SK-N-DZ (cell line): ENCODE data around the gene FOXL3.
"Not testable (repeated sequence)": the region's sequence is repeated elsewhere in the genome, so short reads cannot be mapped to it uniquely, and the experiment has no call there.

Experiments used
- DNase-seq: peaks from one replicate; pipeline ENCODE4 v3.0.0-alpha.2; 2015; ENCODE audit warnings: low spot score

The FOXL3 gene

GRCh38 chr7:320297-320696 is 30.3 kb downstream of the FOXL3 start:
- DNase-seq, result no peak

GRCh38 chr7:322111-322671 is 32.2 kb downstream of the FOXL3 start:
- peak; percentile 45 for DNase-seq

GRCh38 chr7:322708-323111 is 32.7 kb downstream of the FOXL3 start:
- DNase-seq, result no peak

DNA sequence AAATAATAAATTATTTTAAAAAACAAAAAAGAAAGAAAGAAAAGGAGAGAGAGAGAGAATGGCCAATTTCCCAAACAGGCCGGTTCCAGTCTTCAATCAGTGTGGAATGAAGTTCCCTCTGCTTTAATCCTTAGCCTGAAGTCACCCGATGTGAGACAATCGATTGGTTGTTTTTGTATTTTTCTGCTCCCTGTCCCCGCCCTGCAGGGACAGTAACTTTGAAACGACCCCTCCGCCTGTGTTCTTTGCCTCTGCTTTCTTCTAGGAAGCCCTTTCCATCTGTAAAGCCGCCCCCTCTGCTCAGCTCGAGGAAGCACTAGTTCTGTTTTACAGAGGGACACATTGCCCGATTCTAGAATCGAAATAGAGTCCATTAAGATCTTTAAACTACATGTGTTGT is 33.4 kb downstream of the FOXL3 start:
- DNase-seq, result no peak

DNA sequence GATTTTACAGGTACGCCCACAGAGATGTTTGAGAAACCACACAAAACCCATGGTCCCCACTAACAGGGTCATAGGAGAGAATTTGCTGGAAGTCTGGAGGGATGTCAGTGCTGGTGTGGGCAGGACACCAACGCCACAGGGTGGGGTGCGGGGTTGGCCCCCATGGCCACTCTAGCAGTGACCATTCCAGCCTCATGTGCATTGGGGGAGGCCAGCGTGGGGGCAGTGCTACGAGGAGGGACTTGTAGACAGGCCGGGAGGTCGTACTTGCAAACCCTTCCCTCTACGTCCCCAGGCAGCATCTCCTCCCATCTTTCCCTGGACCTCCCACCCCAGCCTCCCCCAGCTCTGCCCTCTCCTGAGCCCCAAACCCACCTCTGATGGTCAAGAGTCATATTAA is 34.0 kb downstream of the FOXL3 start:
- no peak for DNase-seq

GRCh38 chr7:325051-325798 is 35.3 kb downstream of the FOXL3 start:
- DNase-seq, result no peak

DNA sequence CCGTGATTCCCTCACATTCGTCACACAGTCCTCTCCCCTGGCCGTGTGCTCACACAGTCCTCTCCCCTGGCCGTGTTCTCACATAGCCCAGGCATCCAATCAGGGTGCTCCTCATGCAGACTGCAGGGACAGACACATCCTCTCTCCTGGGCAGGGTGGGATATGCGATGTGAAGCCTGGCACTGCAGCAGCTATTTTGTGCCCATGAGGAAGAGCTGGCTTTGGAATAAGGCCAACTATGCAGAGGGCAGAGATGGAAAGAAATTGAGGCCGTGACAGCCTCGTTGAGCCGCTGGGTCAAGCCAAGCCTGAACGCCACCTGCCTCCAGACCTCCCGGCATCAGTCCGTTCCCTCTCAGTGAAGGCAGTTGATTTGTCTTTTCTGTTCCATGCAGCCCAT is 35.8 kb downstream of the FOXL3 start:
- no peak for DNase-seq

- DNase-seq, result no peak
Measured at GRCh38 chr7:326273-326672, 36.3 kb downstream of the FOXL3 start.

GRCh38 chr7:326809-327232 is 36.9 kb downstream of the FOXL3 start:
- DNase-seq, result no peak

- DNase-seq, result no peak
Measured at GRCh38 chr7:327233-327931, 37.4 kb downstream of the FOXL3 start.

GRCh38 chr7:327991-328702 is 38.2 kb downstream of the FOXL3 start:
- DNase-seq, result no peak

GRCh38 chr7:329691-330281 is 39.8 kb downstream of the FOXL3 start:
- DNase-seq, result no peak

DNA sequence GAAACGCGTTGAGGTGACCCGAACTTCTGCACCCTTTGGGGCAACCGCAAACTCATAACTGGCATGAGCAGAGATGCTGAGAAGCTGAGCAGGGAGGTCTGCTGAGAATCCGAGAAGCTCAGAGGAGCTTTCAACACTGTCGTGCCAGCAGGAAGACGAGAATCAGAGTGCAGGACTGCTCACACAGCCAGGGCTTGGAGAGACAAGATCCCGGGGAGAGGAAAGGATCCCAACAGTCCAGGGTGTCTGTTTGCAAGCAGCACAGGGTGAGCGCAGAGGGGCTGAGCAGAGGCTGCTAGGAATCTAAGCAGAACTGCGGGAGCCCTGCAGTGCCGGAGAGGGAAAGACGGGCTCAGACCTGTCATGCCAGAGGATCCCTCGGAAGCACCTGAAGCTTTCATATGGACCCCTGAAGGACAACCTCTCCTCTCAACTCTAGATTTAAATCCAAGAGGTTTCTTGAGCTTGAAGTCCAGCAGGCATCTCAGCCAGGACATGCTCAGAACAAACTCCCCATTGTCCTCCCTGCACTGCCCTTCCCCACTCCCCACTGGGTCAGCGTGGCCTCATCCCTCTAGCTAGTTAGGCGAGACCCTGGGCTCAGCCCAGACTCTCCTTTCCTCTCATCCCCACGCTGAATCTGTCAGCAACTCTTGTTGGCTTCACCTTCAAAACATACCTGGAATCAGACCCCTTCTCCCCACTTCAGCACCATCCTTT is 40.7 kb downstream of the FOXL3 start:
- DNase-seq, result no peak

DNA sequence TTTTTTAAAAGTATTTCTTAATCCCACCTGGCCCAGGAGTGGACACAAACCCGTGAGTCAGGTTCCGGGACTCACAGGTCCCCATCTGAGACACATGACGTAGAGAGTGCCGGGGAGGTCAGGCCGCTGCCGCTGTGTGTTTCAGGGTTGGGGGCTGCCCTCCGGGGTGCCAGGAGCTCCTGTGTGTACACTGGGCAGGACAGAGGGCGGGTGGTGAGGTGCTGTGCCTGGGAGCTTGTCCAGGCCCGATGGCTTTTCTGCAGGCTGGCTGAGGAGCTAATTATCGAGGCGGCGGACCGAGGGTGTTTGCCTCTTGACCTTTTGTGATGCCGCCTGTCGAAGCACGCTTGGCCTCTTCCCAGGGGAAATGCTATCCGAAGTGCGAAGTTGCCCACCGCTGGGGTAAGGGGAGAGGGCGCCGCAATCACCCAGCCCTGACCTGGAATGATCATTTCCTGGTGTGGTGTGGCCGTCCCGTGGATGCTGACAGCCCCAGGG is 42.1 kb downstream of the FOXL3 start:
- no peak for DNase-seq

GRCh38 chr7:332646-333392 is 42.8 kb downstream of the FOXL3 start:
- peak; percentile 52 for DNase-seq

- DNase-seq, result no peak
Measured at GRCh38 chr7:333393-333764, 43.4 kb downstream of the FOXL3 start.

DNA sequence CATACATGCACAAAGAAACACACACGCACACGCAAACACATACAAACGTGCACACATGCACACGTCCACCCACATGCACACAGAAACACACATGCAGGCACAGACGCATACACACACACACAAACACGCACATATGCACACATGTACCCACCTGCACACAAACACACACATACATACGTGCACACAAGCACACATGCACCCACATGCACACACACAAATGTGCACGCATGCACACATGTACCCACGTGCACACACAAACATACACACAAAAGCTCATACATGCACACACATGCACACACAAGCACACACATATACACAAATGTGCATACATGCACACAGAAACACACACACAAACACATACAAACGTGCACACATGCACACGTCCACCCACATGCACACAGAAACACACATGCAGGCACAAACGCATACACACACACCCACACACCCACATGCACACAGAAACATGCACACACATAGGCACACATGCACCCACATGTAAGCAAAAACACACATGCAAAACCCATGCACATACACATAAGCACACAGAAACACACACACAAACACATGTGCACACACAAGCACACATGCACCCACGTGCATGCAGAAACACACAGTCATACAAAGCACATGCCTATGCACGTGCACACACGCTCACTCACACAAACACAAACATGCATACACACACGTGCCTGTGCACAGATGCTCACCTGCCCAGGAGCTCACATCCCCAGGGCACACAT is 44.8 kb downstream of the FOXL3 start:
- no peak for DNase-seq

DNA sequence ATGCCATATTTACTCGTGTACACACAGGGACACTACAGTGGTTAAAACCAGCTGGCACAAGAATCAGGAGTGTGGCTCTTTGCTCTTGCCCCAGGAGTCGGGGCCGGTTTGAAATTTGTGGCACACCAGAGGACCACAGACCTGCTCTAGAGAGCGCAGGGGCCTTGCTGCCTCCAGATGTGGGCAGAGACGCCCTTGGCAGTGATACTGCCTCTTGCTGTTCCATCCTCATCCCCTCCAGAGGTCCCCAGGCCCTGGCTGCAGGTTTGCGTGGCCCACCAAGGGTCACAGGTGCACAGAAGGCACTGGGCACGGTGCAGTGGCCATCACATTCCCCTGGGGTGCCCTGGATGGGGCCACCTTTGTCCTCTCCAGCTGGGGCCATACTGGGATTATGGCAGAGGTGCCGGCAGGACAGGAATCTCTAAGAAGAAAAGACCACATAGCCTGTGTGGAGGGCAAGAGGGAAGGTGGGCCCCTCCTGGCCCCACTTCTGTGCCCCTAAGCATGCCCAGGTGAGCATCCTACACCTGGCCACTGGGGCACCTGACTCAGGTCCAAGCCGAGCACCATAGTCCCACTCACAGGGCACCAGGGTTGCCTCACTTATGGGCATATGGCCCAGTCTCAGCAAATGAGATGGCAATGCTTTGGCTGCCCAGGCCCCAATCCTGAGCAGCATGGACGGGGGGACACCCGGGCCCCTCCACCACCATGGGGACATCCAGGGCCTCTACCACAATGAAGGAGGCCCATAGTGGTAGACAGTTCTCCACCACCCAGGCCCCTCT is 45.6 kb downstream of the FOXL3 start:
- no peak for DNase-seq

DNA sequence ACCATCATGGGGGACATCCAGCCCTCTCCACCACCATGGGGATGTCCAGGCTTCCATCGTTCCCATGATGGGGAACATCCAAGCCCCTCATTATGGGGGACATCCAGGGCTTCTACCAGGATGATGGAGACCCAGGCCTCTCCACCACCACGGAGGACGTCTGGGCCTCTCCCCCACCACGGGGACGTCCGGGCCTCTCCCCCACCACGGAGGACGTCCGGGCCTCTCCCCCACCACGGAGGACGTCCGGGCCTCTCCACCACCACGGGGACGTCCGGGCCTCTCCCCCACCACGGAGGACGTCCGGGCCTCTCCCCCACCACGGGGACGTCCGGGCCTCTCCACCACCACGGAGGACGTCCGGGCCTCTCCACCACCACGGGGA is 46.2 kb downstream of the FOXL3 start:
- DNase-seq, result not testable (repeated sequence)
